ENCODE data around the gene SAMD11.

GRCh38 chr1:918843-919242, 4.9 kb upstream of the SAMD11 start:
- no peak for TF ChIP-seq CTCF (IDR thresholded peaks at IDR 0.05; ENCODE audit: insufficient read depth, low read depth, low read length)
- no peak for TF ChIP-seq EZH2 (IDR thresholded peaks at IDR 0.05; ENCODE audit: insufficient read depth, low read length)

All from astrocyte (in vitro differentiated cells and primary cell).